Measurements from ENCODE around the gene PAXX.
"Not testable (repeated sequence)": the region's sequence is repeated elsewhere in the genome, so short reads cannot be mapped to it uniquely, and the experiment has no call there.

The PAXX gene

DNA sequence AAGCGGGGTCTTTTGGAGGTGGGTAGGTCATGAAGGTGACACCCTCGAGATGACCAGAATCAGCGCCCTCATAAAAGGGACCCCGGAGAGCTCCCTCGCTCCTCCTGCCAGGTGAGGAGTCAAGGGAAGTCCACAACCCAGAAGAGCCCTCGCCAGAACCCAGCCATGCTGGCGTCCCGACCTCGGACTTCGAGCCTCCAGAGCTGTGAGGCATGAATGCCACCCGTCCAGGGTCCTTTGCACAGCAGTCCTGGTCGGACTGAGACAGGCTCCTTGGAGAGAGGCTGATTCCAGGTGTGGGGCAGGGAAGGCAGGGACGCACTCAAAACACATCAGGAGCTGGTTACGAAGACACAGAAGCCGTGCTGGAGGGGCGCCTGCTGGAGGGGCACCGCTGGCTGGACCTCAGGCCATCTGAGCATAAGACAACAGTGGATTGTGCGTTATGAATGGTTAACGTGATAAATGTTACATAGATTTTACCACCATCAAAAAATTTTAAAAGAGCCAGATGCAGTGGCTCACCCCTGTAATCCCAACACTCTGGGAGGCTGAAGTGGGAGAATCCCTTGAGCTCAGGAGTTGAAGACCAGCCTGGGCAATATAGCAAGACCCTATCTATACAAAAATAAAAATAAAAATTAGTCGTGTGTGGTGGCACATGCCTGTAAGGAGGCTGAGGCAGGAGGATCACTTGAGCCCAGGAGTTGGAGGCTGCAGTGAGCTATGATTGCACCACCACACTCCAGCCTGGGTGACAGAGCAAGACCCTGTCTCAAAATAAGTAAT is 9.8 kb downstream of the PAXX start:
- DNase-seq (ENCODE audit: low read depth, low spot score), result no peak
- in situ Hi-C loops (cut with HindIII; ENCODE audit: low sequenced_read_pairs), result no loop called here
- no peak overlapping the region for H3K4me3 ChIP-seq (ENCODE audit: low read depth, low read length)
- TF ChIP-seq CTCF (IDR thresholded peaks at IDR 0.05; ENCODE audit: low read depth, low read length), result no peak

- no peak for TF ChIP-seq CTCF (IDR thresholded peaks at IDR 0.05; ENCODE audit: low read depth, low read length)
- in situ Hi-C loops (cut with HindIII; ENCODE audit: low sequenced_read_pairs), result no loop called here
- no peak for DNase-seq (ENCODE audit: low read depth, low spot score)
- H3K4me3 ChIP-seq (ENCODE audit: low read depth, low read length), result no peak overlapping the region
Observed at GRCh38 chr9:137002646-137003041, 10.4 kb downstream of the PAXX start.

GRCh38 chr9:137004285-137004684 is 12.1 kb downstream of the PAXX start:
- peak; percentile 33 for TF ChIP-seq CTCF (IDR thresholded peaks at IDR 0.05; ENCODE audit: low read depth, low read length)
- in situ Hi-C loops (cut with HindIII; ENCODE audit: low sequenced_read_pairs); DNase-seq (ENCODE audit: low read depth, low spot score); H3K4me3 ChIP-seq (ENCODE audit: low read depth, low read length): not testable (repeated sequence)

DNA sequence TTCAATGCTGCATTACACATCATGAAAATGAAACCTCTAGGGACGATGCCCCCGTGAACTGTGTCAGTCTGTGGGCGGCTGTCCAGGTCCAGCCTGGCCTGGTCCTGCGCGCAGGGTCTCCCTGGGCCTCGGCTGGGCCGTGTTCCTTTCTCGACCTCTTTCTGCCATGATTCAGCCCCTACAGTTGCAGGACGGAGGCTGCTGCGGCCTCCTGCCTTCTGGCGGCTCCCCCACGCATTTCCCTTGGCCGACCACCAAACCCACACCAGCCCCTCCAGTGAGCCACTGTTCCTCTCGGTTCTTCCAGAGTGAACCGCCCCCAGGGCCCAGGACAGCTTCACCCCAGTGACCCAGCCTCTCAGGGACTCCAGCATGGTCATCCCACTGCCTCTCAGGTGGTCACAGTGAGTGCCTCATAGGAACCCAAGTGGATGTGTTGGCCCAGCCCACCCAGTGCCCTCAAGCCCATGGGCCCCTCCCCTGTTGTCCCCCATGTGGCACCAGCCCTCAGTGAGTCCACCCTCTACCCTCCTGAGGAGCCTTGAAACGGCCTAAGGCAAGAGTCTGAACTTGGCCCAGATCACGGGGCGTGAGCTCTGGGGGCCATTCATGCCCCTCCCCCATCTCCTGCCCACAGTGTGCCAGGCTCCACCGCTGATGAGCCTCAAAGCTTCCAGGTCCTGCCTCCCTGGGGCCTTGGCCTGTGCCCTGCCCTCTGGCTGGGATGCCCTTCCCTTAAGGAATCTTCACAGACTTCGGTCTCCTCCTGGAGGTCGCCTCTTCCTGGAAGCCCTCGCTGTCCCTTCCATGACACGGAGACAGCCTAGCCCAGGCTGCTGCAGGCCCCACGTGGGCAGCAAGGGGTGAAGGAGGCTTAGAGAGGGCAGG is 14.1 kb downstream of the PAXX start:
- TF ChIP-seq CTCF (IDR thresholded peaks at IDR 0.05; ENCODE audit: low read depth, low read length), result no peak
- in situ Hi-C loops (cut with HindIII; ENCODE audit: low sequenced_read_pairs), result no loop called here
- DNase-seq (ENCODE audit: low read depth, low spot score), result peak; percentile 46
- no peak overlapping the region for H3K4me3 ChIP-seq (ENCODE audit: low read depth, low read length)

- DNase-seq (ENCODE audit: low read depth, low spot score), result peak; percentile 57
- in situ Hi-C loops (cut with HindIII; ENCODE audit: low sequenced_read_pairs), result no loop called here
- TF ChIP-seq CTCF (IDR thresholded peaks at IDR 0.05; ENCODE audit: low read depth, low read length), result no peak
- no peak overlapping the region for H3K4me3 ChIP-seq (ENCODE audit: low read depth, low read length)
Observed at GRCh38 chr9:137007108-137007815, 15.0 kb downstream of the PAXX start.

DNA sequence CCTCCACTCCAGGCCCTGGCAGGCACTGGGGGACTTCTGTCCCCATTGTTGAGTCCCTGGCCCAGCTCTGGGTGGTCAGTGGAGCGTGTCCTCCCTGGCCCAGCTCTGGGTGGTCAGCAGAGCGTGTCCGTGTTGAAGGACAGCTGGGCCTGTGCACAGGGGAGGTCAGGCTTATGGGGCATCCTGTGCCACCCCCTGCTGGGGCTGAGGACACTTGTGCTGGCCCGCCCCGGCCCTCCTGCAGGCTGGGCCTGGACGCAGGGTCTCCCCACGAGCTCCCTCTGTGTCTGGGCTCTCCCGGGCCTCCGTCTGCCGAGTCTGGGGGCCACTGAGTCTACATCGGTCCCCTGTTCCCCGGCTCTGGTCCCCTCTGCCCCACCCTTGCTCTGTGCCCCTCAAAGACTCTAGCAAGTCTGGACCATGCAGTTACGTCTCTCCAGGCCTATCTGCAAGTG is 15.6 kb downstream of the PAXX start:
- DNase-seq (ENCODE audit: low read depth, low spot score), result no peak
- no peak overlapping the region for H3K4me3 ChIP-seq (ENCODE audit: low read depth, low read length)
- in situ Hi-C loops (cut with HindIII; ENCODE audit: low sequenced_read_pairs), result no loop called here
- TF ChIP-seq CTCF (IDR thresholded peaks at IDR 0.05; ENCODE audit: low read depth, low read length), result no peak

Measured in astrocyte of the spinal cord (primary cell).